Left lobe of liver (tissue), 2 donors: ENCODE measurements around the gene ZMYND19. TPM values are rescaled to one million over a fixed set of nuclear protein-coding genes. Genes with fewer than 3 reads are reported as not detected.
"Not testable (repeated sequence)": the region's sequence is repeated elsewhere in the genome, so short reads cannot be mapped to it uniquely, and the experiment has no call there.

ENCODE experiments used
- ATAC-seq: fragments of 200-7000 bp; cut with Tn5 transposase; one replicate; pipeline ENCODE4 v1.9.1; 2020; ENCODE audit warnings: mild to moderate bottlenecking, moderate library complexity
- DNase-seq: peaks from one replicate; pipeline ENCODE4 v3.0.0-alpha.2; 2020; ENCODE audit warnings: low spot score
- total RNA-seq: library from RNA; stranded (reverse); gene quantifications from one replicate; pipeline ENCODE4 v1.2.1, GENCODE V29; 2021
- donor health status: DM: no; HTN: no; CAD: no; lungs with moderate emphysema.
- donor health status: DM: no; HTN: yes; CAD: no.

Gene ZMYND19
- total RNA-seq, 1 donor from 2014 or later: 13.0 TPM

- ATAC-seq (peak; percentile 66), DNase-seq (peak; percentile 83)
Observed at GRCh38 chr9:137614631-137615386, 24.5 kb upstream of the ZMYND19 start.

GRCh38 chr9:137613738-137614523 lies 23.6 kb upstream of the ZMYND19 start:
- ATAC-seq (no peak), DNase-seq (no peak)

- DNase-seq: no peak
Observed at GRCh38 chr9:137613259-137613658, 22.9 kb upstream of the ZMYND19 start.

GRCh38 chr9:137612741-137613142 lies 22.4 kb upstream of the ZMYND19 start:
- ATAC-seq (no peak), DNase-seq (no peak)

More at GRCh38 chr9:137613259-137613658, 22.9 kb upstream of the ZMYND19 start:
- ATAC-seq: no peak

- peak; percentile 1 for ATAC-seq
- peak; percentile 55 for DNase-seq
Observed at GRCh38 chr9:137611623-137612609, 21.6 kb upstream of the ZMYND19 start.

- ATAC-seq: no peak
- no peak for DNase-seq
Observed at GRCh38 chr9:137610944-137611343, 20.6 kb upstream of the ZMYND19 start.

- ATAC-seq (no peak), DNase-seq (no peak)
Observed at GRCh38 chr9:137607141-137607857, 17.0 kb upstream of the ZMYND19 start.

- no peak for DNase-seq
- ATAC-seq: no peak
Observed at GRCh38 chr9:137606734-137607138, 16.4 kb upstream of the ZMYND19 start.

- DNase-seq (peak; percentile 74), ATAC-seq (peak; percentile 49)
Observed at GRCh38 chr9:137606005-137606621, 15.8 kb upstream of the ZMYND19 start.

- peak; percentile 80 for ATAC-seq
- peak; percentile 92 for DNase-seq
Observed at GRCh38 chr9:137605121-137606004, 15.1 kb upstream of the ZMYND19 start, which contains the start of gene ARRDC1. TSS of gene ARRDC1 (plus strand) at chr9:137605686. CDS start at chr9:137605718, 32 bp downstream.

GRCh38 chr9:137604345-137605086 lies 14.2 kb upstream of the ZMYND19 start:
- ATAC-seq: no peak
- no peak for DNase-seq

- ATAC-seq: no peak
- DNase-seq: no peak
Observed at GRCh38 chr9:137603879-137604278, 13.6 kb upstream of the ZMYND19 start.

- ATAC-seq (no peak), DNase-seq (no peak)
Observed at GRCh38 chr9:137602661-137603060, 12.3 kb upstream of the ZMYND19 start.

GRCh38 chr9:137598943-137599342 lies 8.6 kb upstream of the ZMYND19 start:
- DNase-seq (no peak), ATAC-seq (no peak)

GRCh38 chr9:137596577-137596976 lies 6.3 kb upstream of the ZMYND19 start:
- not testable (repeated sequence) for ATAC-seq, DNase-seq

GRCh38 chr9:137593176-137593575 lies 2.9 kb upstream of the ZMYND19 start:
- ATAC-seq (no peak), DNase-seq (no peak)

GRCh38 chr9:137592767-137593166 lies 2.5 kb upstream of the ZMYND19 start:
- DNase-seq: peak; percentile 86
- peak; percentile 76 for ATAC-seq

GRCh38 chr9:137590123-137590468 lies 216 bp downstream of the ZMYND19 start:
- DNase-seq (no peak), ATAC-seq (no peak)
